Smooth muscle cell (in vitro differentiated cells): ENCODE results near the gene B4GALT5. TPM values are rescaled to one million over a fixed set of nuclear protein-coding genes. Genes with fewer than 3 reads are reported as not detected.

Source experiments
- DNase-seq: peaks from one replicate; lab custom pipeline; 2025; ENCODE audit not compliant: unreplicated experiment; lab: John Stamatoyannopoulos, UW
- H2AFZ ChIP-seq: fragments of 200-600 bp; sonication (generic); 2 replicates; pipeline ENCODE4 v1.6.0; 2016; ENCODE audit warnings: antibody characterized with exemption, low read depth, mild to moderate bottlenecking
- H3F3A ChIP-seq: fragments of 200-600 bp; sonication (generic); 2 replicates; pipeline ENCODE4 v1.6.0; 2017; ENCODE audit warnings: antibody characterized with exemption, low read depth
- H3K27ac ChIP-seq: fragments of 200-600 bp; sonication (generic); 2 replicates; pipeline ENCODE4 v1.5.1; 2016; ENCODE audit warnings: low read depth, mild to moderate bottlenecking
- H3K27me3 ChIP-seq: fragments of 200-600 bp; sonication (generic); 2 replicates; pipeline ENCODE4 v1.6.1; 2016; ENCODE audit warnings: low read depth, mild to moderate bottlenecking
- H3K36me3 ChIP-seq: fragments of 200-600 bp; sonication (generic); 2 replicates; pipeline ENCODE4 v1.5.1; 2016; ENCODE audit warnings: low read depth
- H3K4me1 ChIP-seq: fragments of 200-600 bp; sonication (generic); 2 replicates; pipeline ENCODE4 v1.5.1; 2016; ENCODE audit warnings: low read depth
- H3K4me2 ChIP-seq: fragments of 200-600 bp; sonication (generic); 2 replicates; pipeline ENCODE4 v1.6.0; 2016; ENCODE audit warnings: mild to moderate bottlenecking
- H3K4me3 ChIP-seq: fragments of 200-600 bp; sonication (generic); 2 replicates; pipeline ENCODE4 v1.5.1; 2016; ENCODE audit warnings: mild to moderate bottlenecking
- H3K79me2 ChIP-seq: fragments of 200-600 bp; sonication (generic); 2 replicates; pipeline ENCODE4 v1.6.0; 2016; ENCODE audit warnings: low read depth, mild to moderate bottlenecking
- H3K9ac ChIP-seq: fragments of 200-600 bp; sonication (generic); 2 replicates; pipeline ENCODE4 v1.6.0; 2016; ENCODE audit warnings: low read depth
- H3K9me3 ChIP-seq: fragments of 200-600 bp; sonication (generic); replicated peaks from 2 replicates; pipeline ENCODE4 v1.5.1; 2016; ENCODE audit warnings: low read depth
- H4K20me1 ChIP-seq: fragments of 200-600 bp; sonication (generic); 2 replicates; pipeline ENCODE4 v1.6.0; 2016; ENCODE audit warnings: low read depth
- WGBS: methylation state at CpG from one replicate; pipeline ENCODE4 v1.1.7; 2016; ENCODE audit warnings: low lambda C conversion rate; 5-methylcytosine and 5-hydroxymethylcytosine counted together
- polyA plus RNA-seq: library from polyadenylated mRNA; unstranded; fragments of >200 nt; fragmentation: Nextera tagmentation; extraction: Ambion mirVana; gene quantifications from 2 replicates; pipeline ENCODE4 v1.2.1, GENCODE V29; 2016
- total RNA-seq: library from RNA; depleted of rRNA; stranded (reverse); fragments of >200 nt; gene quantifications from 2 replicates; pipeline ENCODE4 v1.2.3, GENCODE V29; 2014
- TF ChIP-seq, protein P1 (sequence below): fragments of 200-600 bp; sonication (generic); IDR thresholded peaks from 2 replicates; pipeline ENCODE4 v1.5.1; 2017; ENCODE audit warnings: borderline replicate concordance, mild to moderate bottlenecking, antibody characterized with exemption; ENCODE audit not compliant: insufficient read depth, poor library complexity, severe bottlenecking

B4GALT5 gene
- total and polyA plus RNA-seq, 2 experiments from 2014 or later, result 8.2 to 26.0 TPM

DNA sequence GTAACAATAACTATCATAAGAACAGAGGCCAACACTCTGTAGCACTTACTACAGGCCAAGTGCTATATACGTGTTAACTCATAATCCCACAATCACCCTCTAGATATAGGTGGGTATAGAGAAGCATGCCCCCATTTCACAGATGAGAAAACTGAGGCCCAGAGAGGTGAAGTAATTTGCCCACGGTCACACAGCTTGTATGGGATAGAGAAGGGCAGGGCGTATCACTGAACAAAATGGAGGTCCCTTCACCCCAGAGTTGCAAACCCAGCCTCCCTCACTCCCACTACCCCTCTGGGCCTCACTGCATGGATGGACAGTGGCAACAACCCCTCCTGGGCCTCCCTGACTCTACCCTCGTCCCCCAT is 113.9 kb downstream of the B4GALT5 start:
- Histone ChIP-seq H3K36me3 (no peaks in the 10 kb centered on the region), H3K79me2 (no peaks in the 10 kb centered on the region), H3F3A (no peaks in the 10 kb centered on the region), H3K27ac (no peak overlapping the region), H2AFZ (no peak overlapping the region), H4K20me1 (no peaks in the 10 kb centered on the region), H3K27me3 (no peaks in the 10 kb centered on the region), H3K4me1 (no peaks in the 10 kb centered on the region), H3K4me2 (no peak overlapping the region), H3K4me3 (no peak overlapping the region), H3K9ac (no peak overlapping the region), H3K9me3 (no peaks in the 10 kb centered on the region)
- WGBS, result 98% methylated on average over 4 of the region's 4 CpGs
- TF ChIP-seq, protein P1, sequence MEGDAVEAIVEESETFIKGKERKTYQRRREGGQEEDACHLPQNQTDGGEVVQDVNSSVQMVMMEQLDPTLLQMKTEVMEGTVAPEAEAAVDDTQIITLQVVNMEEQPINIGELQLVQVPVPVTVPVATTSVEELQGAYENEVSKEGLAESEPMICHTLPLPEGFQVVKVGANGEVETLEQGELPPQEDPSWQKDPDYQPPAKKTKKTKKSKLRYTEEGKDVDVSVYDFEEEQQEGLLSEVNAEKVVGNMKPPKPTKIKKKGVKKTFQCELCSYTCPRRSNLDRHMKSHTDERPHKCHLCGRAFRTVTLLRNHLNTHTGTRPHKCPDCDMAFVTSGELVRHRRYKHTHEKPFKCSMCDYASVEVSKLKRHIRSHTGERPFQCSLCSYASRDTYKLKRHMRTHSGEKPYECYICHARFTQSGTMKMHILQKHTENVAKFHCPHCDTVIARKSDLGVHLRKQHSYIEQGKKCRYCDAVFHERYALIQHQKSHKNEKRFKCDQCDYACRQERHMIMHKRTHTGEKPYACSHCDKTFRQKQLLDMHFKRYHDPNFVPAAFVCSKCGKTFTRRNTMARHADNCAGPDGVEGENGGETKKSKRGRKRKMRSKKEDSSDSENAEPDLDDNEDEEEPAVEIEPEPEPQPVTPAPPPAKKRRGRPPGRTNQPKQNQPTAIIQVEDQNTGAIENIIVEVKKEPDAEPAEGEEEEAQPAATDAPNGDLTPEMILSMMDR, result no peak
- DNase-seq, result no peak

DNA sequence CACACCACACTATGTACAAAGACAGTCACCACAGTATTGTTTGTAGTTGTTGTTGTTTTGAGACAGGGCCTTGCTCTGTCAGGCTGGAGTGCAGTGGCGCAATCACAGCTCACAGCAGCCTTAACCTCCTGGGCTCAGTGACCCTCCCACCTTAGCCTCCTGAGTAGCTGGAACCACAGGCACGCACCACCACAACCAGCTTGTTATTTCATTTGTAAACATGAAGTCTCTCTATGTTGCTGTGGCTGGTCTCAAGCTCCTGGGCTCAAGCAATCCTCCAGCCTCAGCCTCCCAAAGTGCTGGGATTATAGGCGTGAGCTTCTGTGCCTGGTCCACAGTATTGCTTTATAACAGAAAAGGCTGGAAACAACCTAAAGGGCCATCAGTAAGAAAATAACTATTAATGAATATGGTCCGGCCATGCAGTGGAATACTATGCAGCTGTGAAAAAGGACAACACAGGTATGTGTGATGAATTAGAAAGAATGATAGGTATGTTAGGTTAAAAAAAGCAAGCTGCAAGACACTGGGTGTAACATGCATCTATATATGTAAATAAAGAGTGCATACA is 115.8 kb downstream of the B4GALT5 start:
- Histone ChIP-seq H3K4me1 (no peaks in the 10 kb centered on the region), H3K9me3 (no peaks in the 10 kb centered on the region), H3K27me3 (no peaks in the 10 kb centered on the region), H3K4me2 (no peak overlapping the region), H2AFZ (no peak overlapping the region), H3K27ac (no peak overlapping the region), H4K20me1 (no peaks in the 10 kb centered on the region), H3K9ac (no peak overlapping the region), H3K4me3 (no peak overlapping the region), H3K36me3 (no peaks in the 10 kb centered on the region), H3K79me2 (no peaks in the 10 kb centered on the region), H3F3A (no peaks in the 10 kb centered on the region)
- no peak for DNase-seq
- TF ChIP-seq, protein P1, result no peak
- over 99% methylated on average over 4 of the region's 4 CpGs for WGBS

DNA sequence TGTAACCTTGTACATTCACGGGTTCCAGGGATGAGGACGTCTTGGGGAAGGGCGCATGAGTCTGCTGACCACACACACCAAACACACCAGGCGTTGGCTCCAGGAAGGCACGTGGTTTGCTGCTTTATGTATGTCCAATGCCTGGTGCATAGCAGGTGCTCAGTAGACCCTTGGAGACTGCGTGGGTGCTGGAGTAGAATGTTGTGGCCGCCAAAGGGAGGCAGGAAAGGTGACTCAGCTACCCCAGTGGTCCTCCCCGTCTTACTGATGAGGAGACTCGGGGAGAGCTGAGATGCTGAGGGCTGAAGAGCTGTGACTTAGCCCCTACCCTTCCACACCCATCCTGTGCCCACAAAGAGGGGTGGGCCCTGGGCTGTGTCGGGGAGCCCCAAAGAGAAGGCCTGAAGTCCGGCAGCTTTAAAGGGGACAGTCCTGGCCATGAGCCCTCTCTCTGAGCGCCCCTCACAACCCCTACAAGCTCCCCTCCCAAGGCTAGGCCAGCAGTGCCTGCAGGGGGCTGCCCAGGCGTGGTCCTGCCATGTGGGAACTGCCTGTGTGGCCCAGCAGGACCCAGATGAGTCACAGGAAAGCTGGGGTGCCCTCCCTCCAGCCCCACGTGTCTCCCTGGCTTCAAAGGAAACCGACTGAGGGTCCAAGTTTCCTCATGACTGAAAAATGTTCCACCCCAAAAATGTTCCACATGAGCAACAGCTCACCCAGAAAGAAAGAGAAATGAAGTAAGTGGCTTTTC is 117.7 kb downstream of the B4GALT5 start:
- Histone ChIP-seq H3K79me2 (no peaks in the 10 kb centered on the region), H3K9ac (no peak overlapping the region), H3K36me3 (no peaks in the 10 kb centered on the region), H3K9me3 (no peaks in the 10 kb centered on the region), H3K4me1 (no peaks in the 10 kb centered on the region), H3K27ac (no peak overlapping the region), H3K4me2 (no peak overlapping the region), H3K27me3 (no peaks in the 10 kb centered on the region), H4K20me1 (no peaks in the 10 kb centered on the region), H2AFZ (no peak overlapping the region), H3F3A (no peaks in the 10 kb centered on the region), H3K4me3 (no peak overlapping the region)
- no peak for DNase-seq
- 86% methylated on average over 15 of the region's 15 CpGs for WGBS
- TF ChIP-seq, protein P1, result no peak

DNA sequence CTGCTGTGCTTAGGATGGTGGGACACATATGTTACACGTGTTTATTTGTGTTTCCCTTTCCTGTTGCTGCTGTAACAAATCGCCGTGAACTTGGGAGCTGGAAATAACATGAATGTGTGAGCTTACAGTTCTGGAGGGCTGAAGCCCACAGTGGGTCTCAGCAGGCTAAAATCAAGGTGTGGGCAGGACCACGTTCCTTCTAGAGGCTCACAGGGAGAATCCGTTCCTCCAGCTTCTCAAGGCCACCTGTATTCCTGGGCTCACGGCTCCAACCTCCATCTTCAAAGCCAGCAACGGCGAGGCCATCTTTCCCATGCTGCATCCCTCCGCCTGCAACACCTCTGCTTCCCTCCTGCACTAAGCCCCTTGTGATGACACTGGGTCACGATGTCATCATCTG is 118.3 kb downstream of the B4GALT5 start:
- H3K79me2 ChIP-seq, result no peaks in the 10 kb centered on the region
- no peak overlapping the region for H3K4me3 ChIP-seq
- H3K4me2 ChIP-seq, result no peak overlapping the region
- TF ChIP-seq, protein P1, result no peak
- WGBS, result 92% methylated on average over 10 of the region's 10 CpGs
- H3K4me1 ChIP-seq, result no peaks in the 10 kb centered on the region
- H3K36me3 ChIP-seq, result no peaks in the 10 kb centered on the region
- no peak overlapping the region for H3K27ac ChIP-seq
- H2AFZ ChIP-seq, result no peak overlapping the region
- H3F3A ChIP-seq, result no peaks in the 10 kb centered on the region
- no peak for DNase-seq
- no peaks in the 10 kb centered on the region for H3K9me3 ChIP-seq
- no peaks in the 10 kb centered on the region for H4K20me1 ChIP-seq
- H3K27me3 ChIP-seq, result no peaks in the 10 kb centered on the region
- no peak overlapping the region for H3K9ac ChIP-seq
